CD14-positive monocyte (primary cell): ENCODE measurements around the gene MYOD1. TPM values are rescaled to one million over a fixed set of nuclear protein-coding genes. Genes with fewer than 3 reads are reported as not detected.

Source experiments
- DNase-seq, 3 donors: peaks; one replicate each; pipeline ENCODE4 v3.0.0-alpha.2; 2011 to 2022
- H2AFZ ChIP-seq: 2 replicates; pipeline ENCODE4 v1.6.0; 2012; ENCODE audit warnings: mild to moderate bottlenecking, low read depth, low read length, inconsistent platforms; ENCODE audit not compliant: insufficient read depth, poor library complexity, severe bottlenecking
- H3K27ac ChIP-seq, 2 donors: 1 replicate in 1 of 2; 2 replicates in 1 of 2; pipeline ENCODE4 v1.5.1; 2012 to 2013; ENCODE audit warnings: low read length in 2 of 2, control low read depth in 1 of 2, inconsistent platforms in 1 of 2, low read depth in 1 of 2, mild to moderate bottlenecking in 1 of 2
- H3K27me3 ChIP-seq, 2 donors: one replicate each; pipeline versions ENCODE4 v1.6.0 to v1.6.1; 2011 to 2013; ENCODE audit warnings: low read length in 2 of 2; ENCODE audit not compliant: control insufficient read depth in 2 of 2, insufficient read depth in 2 of 2
- H3K36me3 ChIP-seq, 2 donors: replicated peaks in 1 of 2; 1 replicate in 1 of 2; 2 replicates in 1 of 2; pipeline versions ENCODE4 v1.5.1 to v1.6.1; 2012 to 2013; ENCODE audit warnings: low read length in 2 of 2, control low read depth in 1 of 2, inconsistent platforms in 1 of 2, mild to moderate bottlenecking in 1 of 2; ENCODE audit not compliant: insufficient read depth in 2 of 2, control insufficient read depth in 1 of 2
- H3K4me1 ChIP-seq, 2 donors: 1 replicate in 1 of 2; 2 replicates in 1 of 2; pipeline versions ENCODE4 v1.5.1 to v1.6.1; 2012 to 2013; ENCODE audit warnings: low read length in 2 of 2, control low read depth in 1 of 2, inconsistent platforms in 1 of 2, mild to moderate bottlenecking in 1 of 2, moderate library complexity in 1 of 2; ENCODE audit not compliant: insufficient read depth in 2 of 2, control insufficient read depth in 1 of 2
- H3K4me2 ChIP-seq: replicated peaks from 2 replicates; pipeline ENCODE3; 2012; ENCODE audit warnings: low read length, moderate library complexity, mild to moderate bottlenecking; ENCODE audit not compliant: poor library complexity, severe bottlenecking; ENCODE audit errors: extremely low read depth
- H3K4me3 ChIP-seq, 3 experiments: fragments of 200-600 bp in 1 of 3; sonication (generic) in 1 of 3; replicated peaks in 1 of 3; 1 replicate in 2 of 3; 2 replicates in 1 of 3; pipeline ENCODE4 v1.5.1; 2011 to 2013; ENCODE audit warnings: low read length in 3 of 3, mild to moderate bottlenecking in 3 of 3, control low read depth in 2 of 3, low read depth in 2 of 3, inconsistent platforms in 1 of 3, moderate library complexity in 1 of 3
- H3K79me2 ChIP-seq: 2 replicates; pipeline ENCODE4 v1.6.0; 2012; ENCODE audit warnings: mild to moderate bottlenecking, control low read depth, inconsistent platforms, low read length, moderate library complexity; ENCODE audit not compliant: insufficient read depth
- H3K9ac ChIP-seq: 2 replicates; pipeline ENCODE4 v1.6.0; 2017; ENCODE audit warnings: low read length, mild to moderate bottlenecking; ENCODE audit not compliant: insufficient read depth, poor library complexity, severe bottlenecking
- H3K9me3 ChIP-seq, 2 donors: replicated peaks in 1 of 2; 1 replicate in 1 of 2; 2 replicates in 1 of 2; pipeline versions ENCODE4 v1.5.1 to v1.6.1; 2012 to 2013; ENCODE audit warnings: low read length in 2 of 2, control low read depth in 1 of 2; ENCODE audit not compliant: control insufficient read depth in 1 of 2, insufficient read depth in 1 of 2
- H4K20me1 ChIP-seq: 2 replicates; pipeline ENCODE4 v1.6.0; 2012; ENCODE audit warnings: mild to moderate bottlenecking, low read length, control low read depth, moderate library complexity; ENCODE audit not compliant: insufficient read depth
- H3K27ac Mint-ChIP-seq, 7 donors: one replicate each; pipeline ENCODE4 v1.8.0; 2020; ENCODE audit warnings: mild to moderate bottlenecking in 7 of 7, mixed read lengths in 7 of 7, moderate library complexity in 6 of 7, inconsistent platforms in 2 of 7
- H3K27me3 Mint-ChIP-seq, 3 donors: one replicate each; pipeline ENCODE4 v1.8.0; 2021 to 2022; ENCODE audit warnings: low read depth in 3 of 3, mild to moderate bottlenecking in 3 of 3, mixed read lengths in 3 of 3, moderate library complexity in 3 of 3, inconsistent platforms in 1 of 3
- H3K36me3 Mint-ChIP-seq, 2 donors: one replicate each; pipeline ENCODE4 v1.8.0; 2020; ENCODE audit warnings: mixed read lengths in 2 of 2, inconsistent platforms in 1 of 2, mild to moderate bottlenecking in 1 of 2
- H3K4me1 Mint-ChIP-seq: one replicate; pipeline ENCODE4 v1.8.0; 2020; ENCODE audit warnings: mild to moderate bottlenecking, mixed read lengths
- H3K4me3 Mint-ChIP-seq, 2 donors: one replicate each; pipeline ENCODE4 v1.8.0; 2020; ENCODE audit warnings: mild to moderate bottlenecking in 2 of 2, mixed read lengths in 2 of 2, moderate library complexity in 1 of 2
- H3K9me3 Mint-ChIP-seq, 7 donors: one replicate each; pipeline ENCODE4 v1.8.0; 2020 to 2022; ENCODE audit warnings: mixed read lengths in 7 of 7, mild to moderate bottlenecking in 6 of 7, moderate library complexity in 6 of 7, inconsistent platforms in 2 of 7
- CTCF ChIP-seq: fragments of 200-600 bp; IDR thresholded peaks from one replicate; pipeline ENCODE4 v1.8.0; 2022; ENCODE audit warnings: antibody characterized with exemption, mild to moderate bottlenecking
- WGBS: methylation state at CpG from one replicate; pipeline ENCODE4 v1.1.5; 2013; ENCODE audit warnings: missing lambda C conversion rate; ENCODE audit not compliant: insufficient coverage; 5-methylcytosine and 5-hydroxymethylcytosine counted together
- intact Hi-C, 2 donors: fragments of 100-400 bp; cut with micrococcal nuclease; formaldehyde crosslinking; loops; one replicate each; pipeline versions ENCODE4 v1.15.0 to v1.15.1; 2023
- polyA plus RNA-seq, 3 donors: library from polyadenylated mRNA; depleted of rRNA in 1 of 3; unstranded in 2 of 3; stranded (reverse) in 1 of 3; fragments of 300-500 nt in 2 of 3; fragments of >200 nt in 1 of 3; fragmentation: Illumina TruSeq in 2 of 3; gene quantifications; 1 replicate in 2 of 3; 2 replicates in 1 of 3; pipeline ENCODE4 v1.2.3, GENCODE V29; 2012 to 2021

Gene MYOD1
- polyA plus RNA-seq, 3 donors, result not detected

DNA sequence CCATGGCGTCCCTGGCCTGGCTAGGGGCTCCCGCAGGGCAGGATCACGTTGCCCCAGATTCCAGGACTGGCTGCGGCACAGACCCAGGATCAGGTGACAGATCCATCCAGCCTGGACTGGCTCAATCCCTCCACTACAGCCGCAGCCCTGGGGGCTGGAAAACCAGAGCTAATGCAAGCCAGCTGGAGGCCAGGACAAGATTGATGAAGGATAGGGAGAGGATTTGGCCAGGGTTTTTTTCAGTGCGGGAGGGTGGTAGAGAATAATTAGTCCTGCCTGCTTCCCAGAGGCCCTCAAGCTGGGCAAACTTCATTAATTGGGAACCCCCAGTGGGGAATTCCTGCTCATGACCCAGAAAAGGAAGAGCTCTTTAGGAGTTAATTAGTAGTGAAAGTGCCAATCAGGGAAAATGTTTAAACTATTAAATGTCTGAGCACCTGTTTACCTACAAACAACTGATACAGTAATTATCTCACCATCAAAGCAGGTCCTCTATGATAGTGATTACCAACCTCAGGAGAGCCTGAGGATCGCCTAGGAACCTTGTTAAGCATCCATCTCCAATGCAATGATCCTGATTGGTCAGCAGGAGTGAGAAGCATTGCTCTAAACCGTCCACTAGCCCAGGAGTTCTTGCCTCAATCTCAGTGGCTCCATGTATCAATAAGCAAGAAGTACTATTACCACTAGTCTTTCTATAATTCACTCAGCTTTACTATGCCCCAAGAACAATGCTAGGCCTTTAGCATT lies 33.0 kb upstream of the MYOD1 start:
- Histone ChIP-seq H3K9ac (no peak overlapping the region), H2AFZ (no peak overlapping the region), H3K4me1 (no peaks in the 10 kb centered on the region), H3K27ac (no peak overlapping the region), H3K4me2 (no peak overlapping the region), H3K27me3 (no peaks in the 10 kb centered on the region), H3K36me3 (no peaks in the 10 kb centered on the region), H3K9me3 (no peaks in the 10 kb centered on the region), H4K20me1 (no peaks in the 10 kb centered on the region), H3K4me3 (no peak overlapping the region), H3K79me2 (no peaks in the 10 kb centered on the region)
- Mint-ChIP-seq H3K9me3 (peaks cover 0 to 2% (median 0%) of the 10 kb centered on the region in 7 donors), H3K4me1 (no peaks in the 10 kb centered on the region), H3K4me3 (no peak overlapping the region), H3K36me3 (no peaks in the 10 kb centered on the region), H3K27me3 (peaks cover 4 to 12% (median 10%) of the 10 kb centered on the region in 3 donors), H3K27ac (no peak overlapping the region)
- TF ChIP-seq CTCF, result no peak
- 59% methylated on average over 6 of the region's 8 CpGs for WGBS
- no peak for DNase-seq
- intact Hi-C loops, result no loop called here

GRCh38 chr11:17687946-17688670 lies 31.3 kb upstream of the MYOD1 start:
- H3K4me1 Mint-ChIP-seq, result no peaks in the 10 kb centered on the region
- no peaks in the 10 kb centered on the region for H3K79me2 ChIP-seq
- WGBS, result 93% methylated on average over 10 of the region's 18 CpGs
- no peak overlapping the region for H3K27ac ChIP-seq
- H3K27me3 ChIP-seq, result peaks cover 2% of the 10 kb centered on the region in 2 donors
- H3K27ac Mint-ChIP-seq, result no peak overlapping the region
- H2AFZ ChIP-seq, result no peak overlapping the region
- no peaks in the 10 kb centered on the region for H3K36me3 Mint-ChIP-seq
- H3K4me2 ChIP-seq, result no peak overlapping the region
- no peak for DNase-seq
- no peaks in the 10 kb centered on the region for H3K4me1 ChIP-seq
- H3K4me3 Mint-ChIP-seq, result no peak overlapping the region
- H3K36me3 ChIP-seq, result no peaks in the 10 kb centered on the region
- no peak overlapping the region for H3K9ac ChIP-seq
- H3K27me3 Mint-ChIP-seq, result peaks cover 7 to 18% (median 13%) of the 10 kb centered on the region in 3 donors
- intact Hi-C loops, result no loop called here
- H4K20me1 ChIP-seq, result no peaks in the 10 kb centered on the region
- H3K4me3 ChIP-seq, result no peak overlapping the region
- no peaks in the 10 kb centered on the region for H3K9me3 ChIP-seq
- no peak for TF ChIP-seq CTCF
- H3K9me3 Mint-ChIP-seq, result peaks cover 0 to 2% (median 0%) of the 10 kb centered on the region in 7 donors
